B cell (primary cell): Measurements from ENCODE around the gene DNAJC11. TPM values are rescaled to one million over a fixed set of nuclear protein-coding genes. Genes with fewer than 3 reads are reported as not detected.

Source experiments
- ATAC-seq: fragments of 200-7000 bp; cut with Tn5 transposase; one replicate; pipeline ENCODE4 v1.10.0; 2021; ENCODE audit warnings: low read depth, mild to moderate bottlenecking, moderate number of reproducible peaks, moderate library complexity
- CTCF ChIA-PET: fragments of 350-600 bp; sonication (Branson Sonifier 250); formaldehyde crosslinking; loops from one replicate; lab custom pipeline; 2021; ENCODE audit warnings: antibody characterized with exemption, inconsistent platforms; lab: Charles Lee
- POLR2A ChIA-PET: fragments of 350-600 bp; sonication (Branson Sonifier 250); formaldehyde crosslinking; loops from one replicate; lab custom pipeline; 2021; ENCODE audit warnings: antibody characterized with exemption; lab: Charles Lee
- DNase-seq: peaks from one replicate; pipeline ENCODE4 v3.0.0; 2013
- H2AFZ ChIP-seq: 2 replicates; pipeline ENCODE4 v1.6.1; 2012; ENCODE audit warnings: mild to moderate bottlenecking, low read depth, low read length; ENCODE audit not compliant: insufficient read depth, poor library complexity, severe bottlenecking
- H3K27ac ChIP-seq, 2 donors: 1 replicate in 1 of 2; 2 replicates in 1 of 2; pipeline ENCODE4 v1.5.1; 2012 to 2013; ENCODE audit warnings: low read length in 2 of 2, mild to moderate bottlenecking in 2 of 2, moderate library complexity in 1 of 2
- H3K27me3 ChIP-seq, 4 experiments: fragments of 200-600 bp in 1 of 4; sonication (generic) in 1 of 4; replicated peaks in 1 of 4; 1 replicate in 2 of 4; 2 replicates in 2 of 4; pipeline versions ENCODE4 v1.6.1 to v1.7.0; 2013 to 2016; ENCODE audit warnings: low read length in 3 of 4, mild to moderate bottlenecking in 2 of 4, mixed read lengths in 1 of 4, moderate library complexity in 1 of 4; ENCODE audit not compliant: insufficient read depth in 4 of 4, control insufficient read depth in 3 of 4; ENCODE audit errors: control extremely low read depth in 1 of 4
- H3K36me3 ChIP-seq, 2 experiments: replicated peaks in 1 of 2; 1 replicate in 1 of 2; 2 replicates in 1 of 2; pipeline versions ENCODE4 v1.6.1 to v1.7.1; 2013; ENCODE audit warnings: low read length in 1 of 2; ENCODE audit not compliant: insufficient read depth in 2 of 2, control insufficient read depth in 1 of 2; ENCODE audit errors: control extremely low read depth in 1 of 2, extremely low read depth in 1 of 2
- H3K4me1 ChIP-seq, 2 donors: fragments of 200-600 bp in 1 of 2; sonication (generic) in 1 of 2; 1 replicate in 1 of 2; 2 replicates in 1 of 2; pipeline versions ENCODE4 v1.5.1 to v1.6.1; 2013 to 2017; ENCODE audit warnings: low read length in 2 of 2; ENCODE audit not compliant: control insufficient read depth in 2 of 2, insufficient read depth in 2 of 2
- H3K4me2 ChIP-seq: replicated peaks from 2 replicates; pipeline ENCODE3; 2012; ENCODE audit warnings: mild to moderate bottlenecking, low read depth, low read length; ENCODE audit not compliant: poor library complexity, severe bottlenecking
- H3K4me3 ChIP-seq, 5 experiments: fragments of 200-600 bp in 1 of 5; sonication (generic) in 1 of 5; 1 replicate in 3 of 5; 2 replicates in 2 of 5; pipeline versions ENCODE4 v1.5.1 to v1.7.0; 2011 to 2016; ENCODE audit warnings: low read length in 4 of 5, mild to moderate bottlenecking in 4 of 5, low read depth in 2 of 5, control low read depth in 1 of 5, moderate library complexity in 1 of 5; ENCODE audit not compliant: insufficient read depth in 1 of 5; ENCODE audit errors: control extremely low read depth in 1 of 5, extremely low read depth in 1 of 5
- H3K79me2 ChIP-seq: fragments of 200-600 bp; sonication (generic); one replicate; pipeline ENCODE4 v1.6.0; 2016; ENCODE audit warnings: low read length; ENCODE audit not compliant: control insufficient read depth, insufficient read depth
- H3K9ac ChIP-seq: fragments of 200-600 bp; sonication (generic); 2 replicates; pipeline ENCODE4 v1.6.1; 2017; ENCODE audit warnings: mild to moderate bottlenecking, low read length, moderate library complexity
- H3K9me3 ChIP-seq, 3 donors: one replicate each; pipeline versions ENCODE4 v1.6.1 to v1.7.1; 2013; ENCODE audit warnings: low read length in 2 of 3; ENCODE audit not compliant: control insufficient read depth in 2 of 3, insufficient read depth in 1 of 3; ENCODE audit errors: control extremely low read depth in 1 of 3
- H4K20me1 ChIP-seq: 2 replicates; pipeline ENCODE4 v1.6.0; 2012; ENCODE audit warnings: mild to moderate bottlenecking, low read length; ENCODE audit not compliant: insufficient read depth, control insufficient read depth, poor library complexity, severe bottlenecking
- H3K27ac Mint-ChIP-seq: one replicate; pipeline ENCODE4 v1.8.0; 2021; ENCODE audit warnings: mixed read lengths
- H3K27me3 Mint-ChIP-seq: one replicate; pipeline ENCODE4 v1.8.0; 2021; ENCODE audit warnings: mixed read lengths
- H3K4me1 Mint-ChIP-seq: one replicate; pipeline ENCODE4 v1.8.0; 2021; ENCODE audit warnings: mixed read lengths
- H3K4me3 Mint-ChIP-seq: one replicate; pipeline ENCODE4 v1.8.0; 2021; ENCODE audit warnings: mixed read lengths
- H3K9me3 Mint-ChIP-seq: one replicate; pipeline ENCODE4 v1.8.0; 2022; ENCODE audit warnings: mixed read lengths; ENCODE audit not compliant: insufficient read depth
- EZH2 ChIP-seq: IDR thresholded peaks from 2 replicates; pipeline ENCODE4 v1.6.1; 2012; ENCODE audit warnings: borderline replicate concordance, low read depth, mild to moderate bottlenecking, moderate library complexity, low read length; ENCODE audit not compliant: insufficient read depth, poor library complexity, severe bottlenecking
- WGBS: methylation state at CpG from one replicate; pipeline ENCODE4 v1.1.5; 2013; ENCODE audit warnings: missing lambda C conversion rate; ENCODE audit not compliant: insufficient coverage; 5-methylcytosine and 5-hydroxymethylcytosine counted together
- intact Hi-C: fragments of 100-400 bp; cut with micrococcal nuclease; formaldehyde crosslinking; loops from one replicate; pipeline ENCODE4 v1.10.0; 2022
- polyA plus RNA-seq: library from polyadenylated mRNA; depleted of rRNA; stranded (reverse); fragments of >200 nt; gene quantifications from 2 replicates; pipeline ENCODE4 v1.2.3, GENCODE V29; 2012
- total RNA-seq, 2 donors: library from RNA; stranded (reverse); fragments of 120-200 nt in 1 of 2; gene quantifications; 1 replicate in 1 of 2; 2 replicates in 1 of 2; pipeline versions ENCODE4 v1.2.3 to v1.2.4, GENCODE V29; 2013 to 2022
- TF ChIP-seq, protein P1 (sequence below): fragments of 200-600 bp; IDR thresholded peaks from one replicate; pipeline ENCODE4 v1.8.0; 2022; ENCODE audit warnings: antibody characterized with exemption, mild to moderate bottlenecking

The DNAJC11 gene
- total and polyA plus RNA-seq, 2 donors (not counting 1 experiment from before 2014, with no cell fraction given) = 29.2 to 51.6 TPM

DNA sequence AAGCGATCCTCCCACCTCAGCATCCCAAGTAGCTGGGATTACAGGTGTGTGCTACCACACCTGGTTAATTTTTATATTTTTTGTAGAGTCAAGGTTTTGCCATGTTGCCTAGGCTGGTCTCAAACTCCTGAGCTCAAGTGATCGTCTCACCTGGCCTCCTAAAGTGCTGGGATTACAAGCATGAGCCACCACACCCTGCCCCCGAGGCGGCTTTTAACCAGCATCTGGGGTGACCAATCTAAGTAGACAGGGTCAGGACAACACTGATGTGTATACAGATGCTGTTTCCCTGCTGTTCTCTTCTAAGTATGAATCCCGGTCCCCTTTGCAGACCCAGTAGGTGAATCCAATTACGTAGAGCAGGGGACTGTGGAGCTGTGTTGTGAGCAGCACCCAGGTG is 53.1 kb downstream of the DNAJC11 start:
- DNase-seq (no peak), ATAC-seq (no peak)
- no peaks in the 10 kb centered on the region for H4K20me1 ChIP-seq
- no peaks in the 10 kb centered on the region for H3K4me1 Mint-ChIP-seq
- H3K9me3 Mint-ChIP-seq = no peaks in the 10 kb centered on the region
- H3K27me3 ChIP-seq = no peaks in the 10 kb centered on the region
- intact Hi-C loops = no loop called here
- CTCF ChIA-PET = interaction anchor here (0.7 to 7.0 kb wide), 2 partner anchors 161 to 650 kb away, joined by 4 to 86 read pairs; no protein-coding TSS in a partner anchor
- H3K79me2 ChIP-seq = no peaks in the 10 kb centered on the region
- no peaks in the 10 kb centered on the region for H3K9me3 ChIP-seq
- TF ChIP-seq, protein P1, sequence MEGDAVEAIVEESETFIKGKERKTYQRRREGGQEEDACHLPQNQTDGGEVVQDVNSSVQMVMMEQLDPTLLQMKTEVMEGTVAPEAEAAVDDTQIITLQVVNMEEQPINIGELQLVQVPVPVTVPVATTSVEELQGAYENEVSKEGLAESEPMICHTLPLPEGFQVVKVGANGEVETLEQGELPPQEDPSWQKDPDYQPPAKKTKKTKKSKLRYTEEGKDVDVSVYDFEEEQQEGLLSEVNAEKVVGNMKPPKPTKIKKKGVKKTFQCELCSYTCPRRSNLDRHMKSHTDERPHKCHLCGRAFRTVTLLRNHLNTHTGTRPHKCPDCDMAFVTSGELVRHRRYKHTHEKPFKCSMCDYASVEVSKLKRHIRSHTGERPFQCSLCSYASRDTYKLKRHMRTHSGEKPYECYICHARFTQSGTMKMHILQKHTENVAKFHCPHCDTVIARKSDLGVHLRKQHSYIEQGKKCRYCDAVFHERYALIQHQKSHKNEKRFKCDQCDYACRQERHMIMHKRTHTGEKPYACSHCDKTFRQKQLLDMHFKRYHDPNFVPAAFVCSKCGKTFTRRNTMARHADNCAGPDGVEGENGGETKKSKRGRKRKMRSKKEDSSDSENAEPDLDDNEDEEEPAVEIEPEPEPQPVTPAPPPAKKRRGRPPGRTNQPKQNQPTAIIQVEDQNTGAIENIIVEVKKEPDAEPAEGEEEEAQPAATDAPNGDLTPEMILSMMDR = no peak
- TF ChIP-seq EZH2 = no peak
- WGBS = 89% methylated on average over 5 of the region's 6 CpGs
- H3K36me3 ChIP-seq = peaks cover 1 to 35% of the 10 kb centered on the region in 2 experiments
- no peak overlapping the region for H3K9ac ChIP-seq
- H3K4me2 ChIP-seq = no peak overlapping the region
- H3K27me3 Mint-ChIP-seq = no peaks in the 10 kb centered on the region
- H3K27ac Mint-ChIP-seq = no peak overlapping the region
- no peak overlapping the region for H3K4me3 Mint-ChIP-seq
- H3K4me3 ChIP-seq = no peak overlapping the region
- H3K4me1 ChIP-seq = no peaks in the 10 kb centered on the region
- POLR2A ChIA-PET = no interaction called here
- no peak overlapping the region for H2AFZ ChIP-seq
- H3K27ac ChIP-seq = no peak overlapping the region

DNA sequence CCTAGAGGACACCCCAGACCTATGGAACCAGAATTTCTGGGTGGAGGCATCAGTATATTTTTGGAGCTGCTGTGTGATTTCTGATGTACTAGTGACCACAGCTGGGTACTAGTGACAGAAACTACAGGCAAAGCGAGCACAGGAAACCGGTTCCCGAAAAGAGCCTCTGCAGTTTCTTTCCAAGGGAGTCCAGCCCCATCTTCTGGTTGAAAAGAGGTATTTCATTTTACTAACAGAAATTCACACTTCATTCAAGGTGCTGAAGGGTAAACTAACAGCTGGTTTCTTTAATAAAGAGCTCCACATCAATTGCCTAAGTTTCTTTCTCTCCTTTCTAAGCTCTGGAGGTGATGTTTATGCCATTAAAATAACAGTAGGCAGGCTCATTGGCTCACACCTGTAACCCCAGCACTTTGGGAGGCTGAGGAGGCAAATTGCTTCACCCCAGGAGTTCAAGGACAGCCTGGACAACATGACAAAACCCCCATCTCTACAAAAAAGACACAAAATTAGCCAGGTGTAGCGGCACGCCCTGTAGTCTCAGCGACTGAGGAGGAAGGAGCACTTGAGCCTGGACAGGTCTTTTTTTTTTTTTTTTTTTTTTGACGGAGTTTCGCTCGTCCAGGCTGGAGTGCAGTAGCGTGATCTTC is 55.0 kb downstream of the DNAJC11 start:
- Histone ChIP-seq H3K27ac (no peak overlapping the region), H2AFZ (no peak overlapping the region), H3K36me3 (peaks cover 1 to 17% of the 10 kb centered on the region in 2 experiments), H3K27me3 (no peaks in the 10 kb centered on the region), H3K4me3 (no peak overlapping the region), H3K9me3 (no peaks in the 10 kb centered on the region), H3K4me1 (no peaks in the 10 kb centered on the region), H3K4me2 (no peak overlapping the region), H3K9ac (no peak overlapping the region), H4K20me1 (no peaks in the 10 kb centered on the region), H3K79me2 (no peaks in the 10 kb centered on the region)
- ATAC-seq (peak; percentile 57), DNase-seq (peak; percentile 63)
- intact Hi-C loops = loop anchor here (1.0 kb wide), 3 partner anchors 43 to 156 kb away; partner anchors contain the start of gene NOL9
- Mint-ChIP-seq H3K4me3 (no peak overlapping the region), H3K27me3 (no peaks in the 10 kb centered on the region), H3K4me1 (no peaks in the 10 kb centered on the region), H3K9me3 (no peaks in the 10 kb centered on the region), H3K27ac (no peak overlapping the region)
- CTCF ChIA-PET = interaction anchor here (0.8 to 7.0 kb wide), 19 partner anchors 9 to 443 kb away, joined by 3 to 86 read pairs (median 4); partner anchors contain the start of genes ACOT7, NOL9, TAS1R1 and THAP3
- POLR2A ChIA-PET = interaction anchor here (0.7 kb wide), 1 partner anchor 75 kb away, joined by 4 read pairs; no protein-coding TSS in a partner anchor
- no peak for TF ChIP-seq EZH2
- TF ChIP-seq, protein P1 = peak; percentile 76
- 40% methylated on average over 1 of the region's 10 CpGs for WGBS
